H1 (cell line): Measurements from ENCODE around the gene PTPRJ. TPM values are rescaled to one million over a fixed set of nuclear protein-coding genes. Genes with fewer than 3 reads are reported as not detected.

Experiments
- CTCF ChIA-PET: fragments of 300-600 bp; sonication (Branson Sonifier 250); formaldehyde crosslinking; loops from one replicate; lab custom pipeline; 2021; ENCODE audit not compliant: partially characterized antibody; lab: Charles Lee
- POLR2A ChIA-PET: fragments of 300-600 bp; sonication (Branson Sonifier 250); formaldehyde crosslinking; loops from one replicate; lab custom pipeline; 2021; ENCODE audit warnings: inconsistent platforms; ENCODE audit not compliant: partially characterized antibody; lab: Charles Lee
- DNase-seq, 2 experiments: peaks; one replicate each; pipeline versions ENCODE4 v3.0.0 to v3.0.0-alpha.2; 2010 to 2022; ENCODE audit warnings: low spot score in 2 of 2, low read depth in 1 of 2, mixed read lengths in 1 of 2
- FAIRE-seq: peaks from 2 replicates; lab custom pipeline; 2011; peaks lifted over from hg19 to GRCh38; lab: Jason Lieb, UNC
- H2AFZ ChIP-seq: 2 replicates; pipeline ENCODE4 v1.8.1; 2012; ENCODE audit warnings: low read length, inconsistent platforms
- H2AK5ac ChIP-seq: 2 replicates; pipeline ENCODE4 v1.6.1; 2013; ENCODE audit warnings: low read depth, low read length
- H2BK120ac ChIP-seq: replicated peaks from 2 replicates; pipeline ENCODE3; 2013; ENCODE audit warnings: low read depth, low read length, inconsistent platforms
- H2BK12ac ChIP-seq: 2 replicates; pipeline ENCODE4 v1.6.1; 2013; ENCODE audit warnings: low read depth, low read length
- H2BK15ac ChIP-seq: 2 replicates; pipeline ENCODE4 v1.6.1; 2013; ENCODE audit warnings: low read length
- H2BK20ac ChIP-seq: 2 replicates; pipeline ENCODE4 v1.6.1; 2013; ENCODE audit warnings: low read length
- H2BK5ac ChIP-seq: 2 replicates; pipeline ENCODE4 v1.6.1; 2013; ENCODE audit warnings: low read depth, low read length
- H3K14ac ChIP-seq: 2 replicates; pipeline ENCODE4 v1.6.1; 2013; ENCODE audit warnings: inconsistent platforms; ENCODE audit not compliant: insufficient read length
- H3K18ac ChIP-seq: 2 replicates; pipeline ENCODE4 v1.6.1; 2013; ENCODE audit warnings: low read length; ENCODE audit errors: extremely low read depth
- H3K23ac ChIP-seq: 2 replicates; pipeline ENCODE4 v1.6.1; 2013; ENCODE audit warnings: inconsistent platforms; ENCODE audit not compliant: insufficient read length
- H3K23me2 ChIP-seq: 2 replicates; pipeline ENCODE4 v1.6.1; 2013; ENCODE audit warnings: low read depth, low read length
- H3K27ac ChIP-seq: 2 replicates; pipeline ENCODE4 v1.6.1; 2011; ENCODE audit warnings: low read depth, low read length, inconsistent platforms
- H3K27me3 ChIP-seq, 4 experiments: replicated peaks in 1 of 4; 1 replicate in 1 of 4; 2 replicates in 3 of 4; pipeline versions ENCODE4 v1.6.1 to v1.8.1; 2011 to 2013; ENCODE audit warnings: low read length in 3 of 4, mild to moderate bottlenecking in 3 of 4, inconsistent platforms in 2 of 4, mixed read lengths in 2 of 4, moderate library complexity in 1 of 4; ENCODE audit not compliant: control insufficient read depth in 3 of 4, insufficient read depth in 3 of 4; ENCODE audit errors: extremely low read depth in 1 of 4
- H3K36me3 ChIP-seq, 4 experiments: 2 replicates each; pipeline versions ENCODE4 v1.6.1 to v1.8.1; 2011 to 2013; ENCODE audit warnings: mild to moderate bottlenecking in 4 of 4, low read length in 3 of 4, moderate library complexity in 2 of 4, control low read depth in 1 of 4, inconsistent platforms in 1 of 4; ENCODE audit not compliant: insufficient read depth in 4 of 4, control insufficient read depth in 2 of 4
- H3K4ac ChIP-seq: replicated peaks from 2 replicates; pipeline ENCODE3; 2013; ENCODE audit warnings: low read length, low read depth, mixed read lengths, inconsistent platforms; ENCODE audit not compliant: insufficient read length
- H3K4me1 ChIP-seq, 4 experiments: replicated peaks in 1 of 4; 1 replicate in 1 of 4; 2 replicates in 3 of 4; pipeline versions ENCODE4 v1.6.1 to v1.8.1; 2011 to 2013; ENCODE audit warnings: low read length in 3 of 4, inconsistent platforms in 2 of 4, mixed read lengths in 1 of 4; ENCODE audit not compliant: insufficient read depth in 4 of 4, control insufficient read depth in 3 of 4
- H3K4me2 ChIP-seq, 2 experiments: 2 replicates each; pipeline versions ENCODE4 v1.6.1 to v1.8.1; 2011 to 2013; ENCODE audit warnings: low read depth in 2 of 2, low read length in 2 of 2, control low read depth in 1 of 2, inconsistent platforms in 1 of 2, mild to moderate bottlenecking in 1 of 2; ENCODE audit not compliant: insufficient read depth in 1 of 2
- H3K4me3 ChIP-seq, 4 experiments: fragments of 200-600, 300-600 bp in 1 of 4; sonication (generic), shearing (Covaris generic), sonication (Bioruptor Twin) in 1 of 4; 2 replicates each; pipeline versions ENCODE4 v1.5.1 to v1.8.1; 2011 to 2016; ENCODE audit warnings: low read length in 4 of 4, low read depth in 3 of 4, control low read depth in 2 of 4, inconsistent platforms in 2 of 4, mild to moderate bottlenecking in 2 of 4, mixed read lengths in 1 of 4, moderate library complexity in 1 of 4; ENCODE audit not compliant: insufficient read depth in 2 of 4; ENCODE audit errors: extremely low read depth in 1 of 4
- H3K56ac ChIP-seq: replicated peaks from 2 replicates; pipeline ENCODE3; 2013; ENCODE audit warnings: low read depth, mild to moderate bottlenecking, mixed read lengths, low read length, inconsistent platforms; ENCODE audit not compliant: insufficient read length
- H3K79me1 ChIP-seq: 2 replicates; pipeline ENCODE4 v1.6.1; 2013; ENCODE audit warnings: low read depth, low read length, control low read depth
- H3K79me2 ChIP-seq, 2 experiments: 2 replicates each; pipeline versions ENCODE4 v1.6.1 to v1.8.1; 2012 to 2013; ENCODE audit warnings: low read length in 2 of 2, mild to moderate bottlenecking in 2 of 2, inconsistent platforms in 1 of 2; ENCODE audit not compliant: insufficient read depth in 2 of 2, control insufficient read depth in 1 of 2
- H3K9ac ChIP-seq, 4 experiments: replicated peaks in 1 of 4; 1 replicate in 1 of 4; 2 replicates in 3 of 4; pipeline versions ENCODE4 v1.6.1 to v1.8.1; 2011 to 2013; ENCODE audit warnings: low read depth in 3 of 4, low read length in 3 of 4, control low read depth in 2 of 4, mild to moderate bottlenecking in 2 of 4, moderate library complexity in 2 of 4, inconsistent platforms in 1 of 4; ENCODE audit errors: extremely low read depth in 1 of 4
- H3K9me3 ChIP-seq, 2 experiments: 2 replicates each; pipeline versions ENCODE4 v1.6.1 to v1.8.1; 2012 to 2013; ENCODE audit warnings: mild to moderate bottlenecking in 2 of 2, moderate library complexity in 2 of 2, control low read depth in 1 of 2, inconsistent platforms in 1 of 2, low read depth in 1 of 2, low read length in 1 of 2, mixed read lengths in 1 of 2; ENCODE audit not compliant: insufficient read depth in 2 of 2
- H4K20me1 ChIP-seq, 2 experiments: replicated peaks in 1 of 2; 2 replicates each; pipeline versions ENCODE3 to v1.8.1; 2011 to 2013; ENCODE audit warnings: inconsistent platforms in 2 of 2, low read length in 2 of 2, mild to moderate bottlenecking in 1 of 2; ENCODE audit not compliant: insufficient read depth in 2 of 2, control insufficient read depth in 1 of 2
- H4K5ac ChIP-seq: 2 replicates; pipeline ENCODE4 v1.6.1; 2013; ENCODE audit warnings: low read length, low read depth, mixed read lengths, inconsistent platforms; ENCODE audit not compliant: insufficient read length
- H4K8ac ChIP-seq: 2 replicates; pipeline ENCODE4 v1.8.0; 2013; ENCODE audit warnings: mild to moderate bottlenecking, moderate library complexity, low read length, inconsistent platforms; ENCODE audit not compliant: insufficient read depth; ENCODE audit errors: extremely low read depth
- H4K91ac ChIP-seq: replicated peaks from 2 replicates; pipeline ENCODE3; 2013; ENCODE audit warnings: low read length, mixed read lengths, inconsistent platforms; ENCODE audit not compliant: insufficient read length
- BACH1 ChIP-seq: IDR thresholded peaks from 2 replicates; pipeline ENCODE4 v1.6.1; 2012; ENCODE audit warnings: low read length, improper control_type of control experiment
- E2F6 ChIP-seq: IDR thresholded peaks from 2 replicates; pipeline ENCODE4 v1.6.1; 2012; ENCODE audit warnings: inconsistent platforms
- EZH2 ChIP-seq: fragments of 200-600 bp; sonication (generic); IDR thresholded peaks from 2 replicates; pipeline ENCODE4 v1.7.1; 2012; ENCODE audit warnings: low read depth, mild to moderate bottlenecking, moderate library complexity, low read length, inconsistent platforms; ENCODE audit not compliant: severe bottlenecking
- FOSL1 ChIP-seq: IDR thresholded peaks from 2 replicates; pipeline ENCODE4 v1.6.1; 2011; ENCODE audit warnings: mild to moderate bottlenecking, low read depth, low read length, moderate library complexity; ENCODE audit not compliant: insufficient read depth
- RAD21 ChIP-seq, 2 experiments: IDR thresholded peaks in 1 of 2; conservative IDR thresholded peaks in 1 of 2; 2 replicates each; pipeline ENCODE4 v1.6.1; 2011; ENCODE audit warnings: low read depth in 2 of 2, low read length in 2 of 2, improper control_type of control experiment in 1 of 2, inconsistent platforms in 1 of 2, mild to moderate bottlenecking in 1 of 2, moderate library complexity in 1 of 2
- RXRA ChIP-seq: IDR thresholded peaks from 2 replicates; pipeline ENCODE4 v1.6.1; 2011; ENCODE audit warnings: low read depth, mild to moderate bottlenecking, low read length, moderate library complexity; ENCODE audit not compliant: insufficient read depth
- SP2 ChIP-seq: IDR thresholded peaks from 2 replicates; pipeline ENCODE4 v1.6.1; 2012; ENCODE audit warnings: mild to moderate bottlenecking, low read length, inconsistent platforms
- WGBS, 2 experiments: shearing (Covaris generic) in 1 of 2; methylation state at CpG; one replicate each; pipeline versions ENCODE4 v1.1.6 to v1.1.7; 2013 to 2015; ENCODE audit warnings: low lambda C conversion rate in 2 of 2, mixed read lengths in 2 of 2, inconsistent platforms in 1 of 2, low coverage in 1 of 2, missing lambda C conversion rate in 1 of 2; ENCODE audit not compliant: insufficient replicate concordance in 2 of 2, insufficient coverage in 1 of 2, insufficient read length in 1 of 2; ENCODE audit errors: extremely low coverage in 1 of 2, missing lambda C conversion rate in 1 of 2; 5-methylcytosine and 5-hydroxymethylcytosine counted together
- polyA plus RNA-seq, 7 experiments: library from polyadenylated mRNA; depleted of rRNA in 3 of 7; stranded (reverse) in 5 of 7; unstranded in 2 of 7; fragments of >200 nt in 5 of 7; fragments of 200-250 nt in 2 of 7; gene quantifications; 1 replicate in 5 of 7; 2 replicates in 1 of 7; 4 replicates in 1 of 7; pipeline versions ENCODE4 v1.2.1 to v1.2.3, GENCODE V29; 2011 to 2013; ENCODE audit warnings: missing spikeins in 2 of 7, mixed read lengths in 2 of 7
- total RNA-seq: library from RNA; stranded (reverse); fragmentation: NEBNext Ultra II Directional; extraction: Animal tissue kit (Norgen Biotek cat#: 25700); gene quantifications from 2 replicates; pipeline ENCODE4 v1.2.1, GENCODE V29; 2021

PTPRJ gene
- total and polyA plus RNA-seq, 2 of the 8 experiments (the other 6 are each of a cell fraction or from before 2014, with no cell fraction given) = 4.4 to 22.6 TPM

GRCh38 chr11:47992959-47993820 is 12.8 kb downstream of the PTPRJ start:
- Histone ChIP-seq H2BK20ac (no peak overlapping the region), H3K36me3 (no peaks in the 10 kb centered on the region), H2BK15ac (no peak overlapping the region), H4K5ac (no peak overlapping the region), H3K4me1 (peaks cover 0 to 20% (median 11%) of the 10 kb centered on the region in 4 experiments; a peak in 5 of 7 replicates), H4K8ac (no peak overlapping the region), H3K9me3 (no peaks in the 10 kb centered on the region), H4K91ac (no peak overlapping the region), H2BK120ac (no peak overlapping the region), H3K79me1 (0 out of 2 replicates have a peak, but pooled peaks cover 2% of the 10 kb centered on the region), H3K9ac (no peak overlapping the region), H3K14ac (no peak overlapping the region), H2BK5ac (no peak overlapping the region), H3K18ac (no peak overlapping the region), H3K27me3 (no peaks in the 10 kb centered on the region), H2AK5ac (no peak overlapping the region), H2BK12ac (no peak overlapping the region), H3K27ac (no peak overlapping the region), H3K56ac (no peak overlapping the region), H3K4me2 (no peak overlapping the region), H3K4me3 (no peak overlapping the region), H3K23ac (no peak overlapping the region), H4K20me1 (peaks cover 0 to 2% of the 10 kb centered on the region in 2 experiments), H3K79me2 (peaks cover 0 to 39% of the 10 kb centered on the region in 2 experiments; a peak in 2 of 4 replicates), H2AFZ (no peak overlapping the region), H3K4ac (no peak overlapping the region), H3K23me2 (no peaks in the 10 kb centered on the region)
- 92% methylated on average over 11 of the region's 11 CpGs; no CpG with 5 or more reads in 1 of the 2 experiments for WGBS, 2 experiments
- FAIRE-seq = no peak
- DNase-seq = no peak
- ChIA-PET POLR2A (interaction anchor here (0.7 to 1.4 kb wide), 3 partner anchors 14 to 63 kb away, joined by 3 to 4 read pairs (median 4); no protein-coding TSS in a partner anchor), CTCF (interaction anchor here (0.6 to 1.4 kb wide), 6 partner anchors 10 to 595 kb away, joined by 3 to 7 read pairs (median 4); no protein-coding TSS in a partner anchor)
- TF ChIP-seq RXRA (no peak), FOSL1 (no peak), SP2 (no peak), RAD21 (IDR thresholded peaks at IDR 0.05 in 1 of 2, conservative IDR thresholded peaks at IDR 0.05 in 1 of 2; ENCODE audit: low read depth in 2 of 2, low read length in 2 of 2) (no peak), BACH1 (no peak), E2F6 (no peak), EZH2 (no peak)
